ENCODE data around the gene MAFB.

Gene MAFB

DNA sequence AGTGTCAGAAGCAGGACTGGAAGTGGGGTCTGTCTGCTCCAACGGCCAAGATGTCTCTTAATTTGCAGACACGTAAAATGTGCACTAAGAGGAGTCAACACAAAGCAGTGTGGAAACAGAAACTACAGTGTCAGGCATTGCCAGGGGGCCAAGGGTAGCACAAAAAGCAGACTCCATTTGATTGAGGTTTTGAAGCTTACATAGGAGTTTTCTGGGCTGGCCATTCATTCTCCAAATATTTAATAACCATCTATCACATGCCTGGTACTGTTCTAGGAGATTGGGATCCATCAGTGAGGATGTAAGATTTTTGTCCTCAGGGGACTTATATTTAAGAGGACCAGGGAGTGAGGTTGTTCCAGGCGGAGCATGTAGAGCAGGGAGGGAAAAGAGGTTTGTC, 29.5 kb downstream of the MAFB start:
- no peak for DNase-seq (ENCODE audit: low read depth, low spot score)

DNA sequence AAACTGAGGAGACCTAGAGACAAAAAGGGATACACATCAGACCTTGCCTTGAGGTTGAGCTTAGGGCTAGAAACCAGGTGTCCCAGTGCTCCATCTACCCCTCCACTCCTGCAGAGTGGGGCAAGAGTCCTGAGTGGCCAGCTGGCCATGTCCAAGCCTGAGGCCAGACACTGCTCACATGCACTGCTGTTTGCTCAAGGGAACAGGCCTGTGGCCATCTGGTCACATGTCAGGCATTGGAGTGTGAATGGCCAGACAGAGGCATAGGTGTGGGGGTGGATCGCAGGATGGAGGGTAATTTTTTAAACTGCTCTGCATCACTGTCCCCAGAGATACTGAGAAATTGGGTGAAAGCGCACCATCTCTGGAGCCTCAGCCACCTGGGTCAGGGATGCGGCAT, 30.5 kb downstream of the MAFB start:
- no peak for DNase-seq (ENCODE audit: low read depth, low spot score)

DNA sequence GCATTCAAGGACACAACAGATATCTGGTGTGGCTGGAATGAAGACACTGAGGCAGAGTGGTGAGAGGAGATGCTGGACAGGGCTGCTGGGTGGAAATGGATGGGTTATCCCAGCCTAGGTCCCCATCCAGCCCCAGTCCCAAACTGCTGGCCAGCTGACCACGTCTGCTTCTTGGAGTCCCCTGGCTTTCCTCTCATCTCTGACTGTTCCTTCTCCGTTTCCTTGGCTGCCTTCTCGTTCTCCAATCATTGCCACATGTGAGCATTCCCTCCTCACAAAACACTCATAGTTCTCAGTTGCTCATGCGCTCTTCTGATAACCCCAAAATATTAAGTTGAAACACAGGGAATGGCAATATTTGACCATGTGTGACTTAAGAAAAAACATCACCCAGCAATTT, 31.5 kb downstream of the MAFB start:
- no peak for DNase-seq (ENCODE audit: low read depth, low spot score)

DNA sequence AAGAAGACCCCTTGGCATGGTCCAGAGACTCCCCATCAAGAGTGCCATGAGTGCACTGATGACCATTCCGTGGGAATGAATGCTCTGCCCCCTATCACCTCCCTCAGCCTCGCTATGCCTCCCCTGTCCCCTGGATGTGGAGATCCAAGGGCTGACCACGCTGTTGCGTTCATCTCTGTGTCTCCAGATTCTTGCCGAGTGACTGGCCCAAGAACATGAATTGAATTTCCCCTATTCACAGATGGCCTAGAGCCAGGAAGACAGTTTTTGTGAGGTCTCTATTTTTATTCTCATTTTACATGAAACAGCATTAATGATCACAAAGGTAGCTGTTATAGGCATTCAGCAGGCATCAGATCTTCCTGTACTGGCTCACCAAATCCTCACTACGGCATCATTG, 33.6 kb downstream of the MAFB start:
- no peak for DNase-seq (ENCODE audit: low read depth, low spot score)

DNA sequence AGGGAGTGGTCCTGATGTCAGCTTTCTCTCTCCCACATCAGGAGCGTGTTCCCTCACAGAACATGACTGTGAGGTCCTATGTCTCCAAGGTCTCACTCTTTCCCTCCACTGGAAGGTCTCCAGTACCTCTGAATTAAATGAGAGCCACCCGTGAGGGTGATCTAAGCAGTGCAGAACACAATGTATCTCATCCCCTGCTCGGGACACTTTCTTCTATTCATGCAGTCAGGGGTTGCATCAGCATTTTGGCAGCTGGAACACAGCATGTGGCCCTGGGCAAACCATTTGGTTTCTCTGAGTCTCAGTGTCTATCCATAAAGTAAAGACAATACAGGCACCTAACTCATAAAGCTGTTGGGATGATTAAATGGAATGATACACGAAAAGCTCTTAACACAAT, 34.2 kb downstream of the MAFB start:
- peak; percentile 44 for DNase-seq (ENCODE audit: low read depth, low spot score)

DNA sequence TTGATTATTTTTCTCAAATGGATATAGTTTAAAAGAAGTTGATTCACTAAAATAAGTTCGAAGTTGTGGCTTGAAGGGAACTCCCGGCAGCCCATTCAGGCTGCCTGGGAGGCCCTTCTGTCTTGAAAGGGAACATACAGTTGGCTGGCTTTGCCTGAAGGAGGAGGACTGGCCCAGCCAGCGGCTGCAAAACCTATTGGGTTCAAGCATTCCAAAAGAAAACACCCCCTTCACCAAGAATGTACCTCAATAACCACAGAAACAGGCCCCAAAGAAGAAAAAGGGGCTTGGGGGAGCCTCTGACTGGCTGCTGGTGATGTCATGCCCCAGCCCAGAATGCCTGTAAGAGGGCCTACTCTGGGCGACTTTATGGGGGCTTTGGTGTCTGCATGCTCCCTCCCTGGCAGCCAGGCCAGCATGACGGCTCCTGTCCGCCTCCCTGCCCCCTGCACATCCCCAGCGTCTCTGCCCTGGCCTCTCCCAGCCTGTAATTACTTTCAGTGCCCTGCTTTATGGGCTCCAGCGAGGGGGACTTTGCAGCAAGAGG, 36.5 kb downstream of the MAFB start:
- no peak for DNase-seq (ENCODE audit: low read depth, low spot score)

DNA sequence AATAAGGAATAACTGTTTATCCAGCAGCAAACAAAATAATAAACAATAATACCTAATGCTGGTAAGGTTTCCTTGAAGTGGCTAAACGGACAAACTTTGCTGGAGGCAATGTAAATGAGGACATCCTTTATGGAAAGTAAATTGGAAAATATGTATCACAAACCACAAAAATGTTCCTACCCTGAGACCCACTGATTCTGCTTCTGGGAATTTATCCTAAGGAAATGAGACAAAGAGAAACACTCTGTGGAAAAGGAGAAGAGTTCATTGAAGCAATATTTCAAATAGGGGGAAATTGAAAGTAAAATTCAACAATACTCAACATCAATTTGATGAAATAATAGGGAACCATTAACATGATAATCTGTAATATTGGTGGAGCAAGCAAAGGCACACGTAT, 37.9 kb downstream of the MAFB start:
- DNase-seq (ENCODE audit: low read depth, low spot score), result peak; percentile 41

DNA sequence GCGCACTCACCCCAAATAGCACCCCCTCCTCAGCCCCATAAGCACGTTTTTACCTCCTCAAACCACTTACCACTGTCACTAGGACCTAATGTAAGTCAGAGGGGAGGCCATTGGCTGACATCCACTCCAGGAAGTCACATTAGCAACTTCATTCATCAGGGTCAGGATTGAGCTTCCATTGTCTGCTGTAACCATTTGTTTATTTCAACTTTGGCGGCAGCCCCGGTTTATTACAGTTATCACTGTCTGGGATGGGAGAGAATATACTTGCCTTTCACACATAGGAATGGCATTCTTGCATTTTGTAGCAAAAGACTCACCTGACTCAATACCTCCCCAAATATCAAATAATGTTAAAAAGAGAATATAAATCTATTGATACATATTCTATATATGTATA, 38.3 kb downstream of the MAFB start:
- DNase-seq (ENCODE audit: low read depth, low spot score), result no peak

DNA sequence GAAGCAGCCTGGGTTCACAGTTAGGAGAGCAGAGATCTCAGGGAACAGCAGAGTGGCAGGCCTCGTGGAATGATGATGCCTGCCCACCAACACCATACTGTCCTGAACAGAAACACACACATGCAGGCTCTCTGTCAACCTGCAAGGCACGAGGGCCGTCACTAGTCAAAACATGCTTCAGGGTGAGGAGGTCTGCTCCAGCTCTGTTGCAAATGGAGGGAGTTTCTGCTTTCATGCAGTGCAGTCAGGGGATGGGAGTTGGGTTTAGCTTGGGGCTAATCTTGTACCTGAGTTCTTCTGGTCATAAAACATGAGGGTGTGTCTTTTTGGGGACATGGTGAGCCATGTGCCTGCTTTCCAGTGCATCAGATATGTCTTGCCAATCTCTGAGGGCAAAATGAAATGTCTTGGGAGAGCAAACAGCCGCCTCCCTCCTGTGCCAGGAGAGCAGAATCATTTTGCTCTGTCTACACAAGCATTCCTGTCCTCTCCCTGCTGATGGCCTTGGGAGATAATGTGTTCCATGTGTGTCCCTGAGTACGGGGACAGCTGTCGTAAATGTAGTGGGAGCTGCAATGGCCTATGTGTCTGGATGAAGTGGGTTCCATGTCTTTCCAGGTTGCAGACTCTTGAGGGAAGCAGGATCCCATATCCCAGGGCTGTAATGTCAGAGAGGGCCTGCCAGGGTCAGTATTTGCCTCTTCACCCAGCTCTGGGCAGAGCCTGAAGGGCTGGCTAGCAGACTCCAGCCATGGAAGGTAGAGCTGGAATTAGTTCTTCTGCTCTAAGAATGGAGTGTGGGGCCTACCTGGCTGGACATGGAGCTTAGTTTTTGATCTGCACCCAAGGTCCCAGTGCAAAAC, 40.6 kb downstream of the MAFB start:
- DNase-seq (ENCODE audit: low read depth, low spot score), result no peak

DNA sequence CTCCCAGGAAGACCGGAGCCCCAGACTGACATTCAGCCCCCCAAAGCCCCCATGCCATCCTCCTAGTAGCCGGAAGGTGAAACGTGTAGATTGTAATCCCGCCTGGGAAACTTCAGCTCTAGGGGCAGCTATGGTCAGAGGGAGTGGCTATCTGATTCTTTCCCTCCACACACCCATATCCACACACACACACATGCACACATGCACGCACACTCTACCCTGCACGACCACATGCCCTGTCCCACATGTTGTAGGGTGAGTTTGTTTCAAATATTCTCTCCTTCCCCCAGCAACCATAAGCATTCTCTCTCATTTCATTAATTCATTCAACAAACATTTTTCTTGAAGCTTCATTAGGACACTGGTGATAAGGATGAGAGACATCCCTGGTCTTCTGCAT, 42.2 kb downstream of the MAFB start:
- DNase-seq (ENCODE audit: low read depth, low spot score), result no peak

DNA sequence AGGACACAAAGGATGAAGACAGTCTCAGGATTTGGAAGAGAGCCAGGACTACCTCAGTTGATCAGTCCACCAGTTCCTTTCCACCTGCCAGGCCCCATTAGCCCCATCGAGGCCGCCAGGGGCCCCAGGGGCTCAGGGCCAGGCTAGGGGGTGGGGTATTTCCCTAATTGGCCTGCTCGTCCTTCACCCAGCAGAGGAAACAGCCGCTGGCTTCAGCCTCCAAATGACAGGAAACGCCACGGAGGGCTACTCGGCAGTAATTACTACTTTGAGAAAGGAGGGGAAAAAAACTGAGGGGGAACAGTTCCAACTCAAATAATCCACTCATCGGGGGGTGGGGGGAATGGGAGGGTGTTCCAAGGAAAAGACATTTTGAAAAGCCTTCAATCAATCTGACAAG, 42.7 kb downstream of the MAFB start:
- no peak for DNase-seq (ENCODE audit: low read depth, low spot score)

DNA sequence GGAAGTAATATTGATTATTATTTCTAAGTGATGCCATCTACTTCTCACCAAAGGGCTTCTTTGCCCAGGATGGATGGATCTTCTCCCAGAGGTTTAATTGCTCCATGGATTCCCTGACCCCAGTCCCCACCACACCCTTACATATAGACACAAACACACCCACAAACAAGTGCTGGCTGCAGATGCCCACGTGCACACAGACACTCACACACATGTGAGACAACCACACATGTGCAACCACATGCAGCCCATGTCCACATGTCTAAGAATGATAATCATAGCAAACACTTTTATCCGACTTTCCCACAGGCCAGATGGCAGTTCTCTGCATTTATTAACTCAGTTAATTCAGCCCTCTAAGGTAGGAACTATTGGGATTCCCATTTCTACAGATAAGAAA, 44.2 kb downstream of the MAFB start:
- no peak for DNase-seq (ENCODE audit: low read depth, low spot score)

DNA sequence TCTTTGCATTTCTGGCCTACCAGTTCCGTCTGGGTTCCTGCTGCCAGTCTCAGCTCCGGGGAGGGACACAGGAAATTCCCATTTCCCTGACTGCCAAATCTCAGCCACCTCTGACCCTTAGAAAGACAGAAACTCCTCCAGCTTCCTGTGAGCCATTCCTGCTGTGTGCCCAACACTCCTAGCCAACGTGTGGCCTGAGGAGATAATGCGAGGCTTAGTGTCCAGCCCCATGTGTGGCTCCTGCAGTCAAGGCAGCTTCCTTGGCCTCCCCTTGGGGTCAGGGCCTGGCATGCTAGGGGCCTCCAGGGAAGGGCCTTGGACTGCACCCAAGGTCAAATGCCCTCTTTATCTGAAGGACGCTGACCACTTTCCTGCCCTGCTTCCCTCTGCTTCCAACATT, 45.1 kb downstream of the MAFB start:
- no peak for DNase-seq (ENCODE audit: low read depth, low spot score)

DNA sequence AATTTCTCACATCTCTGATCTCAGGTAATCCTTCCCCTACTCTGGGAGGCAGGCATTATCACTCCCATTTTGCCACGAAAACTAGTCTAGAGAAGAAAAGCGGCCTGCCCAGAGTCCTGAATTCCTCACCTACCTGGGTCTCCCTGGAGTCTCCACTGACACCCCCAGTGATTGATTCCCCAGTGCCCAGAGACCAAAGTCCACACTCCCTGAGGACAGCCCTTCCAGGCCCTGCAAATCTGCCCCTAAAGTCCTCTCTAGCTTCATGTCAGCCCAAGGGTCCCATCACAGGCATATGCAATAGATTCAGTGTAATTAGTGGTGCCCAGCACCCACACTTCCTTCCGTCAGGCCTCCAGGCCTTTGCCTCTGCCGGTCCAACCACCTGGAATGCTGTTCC, 47.2 kb downstream of the MAFB start:
- no peak for DNase-seq (ENCODE audit: low read depth, low spot score)

DNA sequence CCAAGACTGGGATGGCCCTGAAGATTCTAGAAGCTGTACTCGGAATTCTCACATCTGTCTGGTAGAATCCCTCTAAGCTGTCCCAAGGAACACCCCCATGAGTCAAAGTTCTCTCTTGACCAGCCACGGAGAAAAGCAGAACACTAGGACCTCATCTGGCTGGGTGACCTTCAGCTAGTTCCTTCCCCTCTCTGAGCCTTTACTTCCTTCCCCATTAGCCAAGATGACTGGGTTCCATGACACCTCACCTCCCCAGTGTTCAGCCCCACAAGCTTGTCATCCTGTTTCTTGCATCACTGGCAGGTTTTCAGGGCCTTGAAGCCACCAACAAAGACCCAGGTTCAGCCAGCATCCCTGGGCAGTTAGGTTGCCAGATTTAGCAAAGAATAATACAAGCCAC, 47.8 kb downstream of the MAFB start:
- no peak for DNase-seq (ENCODE audit: low read depth, low spot score)

DNA sequence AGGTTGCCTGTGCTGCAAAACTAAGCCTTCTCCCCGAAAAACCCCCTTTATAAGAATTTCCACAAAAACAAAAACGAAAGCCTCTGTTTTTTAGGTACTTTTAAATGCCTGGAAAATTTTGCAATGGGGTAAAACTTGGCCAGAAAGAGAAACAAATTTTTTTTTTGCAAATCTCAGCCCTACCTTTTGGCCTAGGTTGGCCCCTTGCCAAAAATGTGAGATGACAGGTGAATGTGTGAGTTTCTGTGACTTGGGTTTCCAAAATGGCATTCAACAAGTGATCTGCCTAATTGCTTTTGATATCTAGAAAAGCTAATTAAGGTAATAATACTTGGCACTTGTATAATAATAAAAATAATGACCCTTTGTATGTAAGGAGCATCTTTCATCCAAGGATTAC, 48.4 kb downstream of the MAFB start:
- no peak for DNase-seq (ENCODE audit: low read depth, low spot score)

DNA sequence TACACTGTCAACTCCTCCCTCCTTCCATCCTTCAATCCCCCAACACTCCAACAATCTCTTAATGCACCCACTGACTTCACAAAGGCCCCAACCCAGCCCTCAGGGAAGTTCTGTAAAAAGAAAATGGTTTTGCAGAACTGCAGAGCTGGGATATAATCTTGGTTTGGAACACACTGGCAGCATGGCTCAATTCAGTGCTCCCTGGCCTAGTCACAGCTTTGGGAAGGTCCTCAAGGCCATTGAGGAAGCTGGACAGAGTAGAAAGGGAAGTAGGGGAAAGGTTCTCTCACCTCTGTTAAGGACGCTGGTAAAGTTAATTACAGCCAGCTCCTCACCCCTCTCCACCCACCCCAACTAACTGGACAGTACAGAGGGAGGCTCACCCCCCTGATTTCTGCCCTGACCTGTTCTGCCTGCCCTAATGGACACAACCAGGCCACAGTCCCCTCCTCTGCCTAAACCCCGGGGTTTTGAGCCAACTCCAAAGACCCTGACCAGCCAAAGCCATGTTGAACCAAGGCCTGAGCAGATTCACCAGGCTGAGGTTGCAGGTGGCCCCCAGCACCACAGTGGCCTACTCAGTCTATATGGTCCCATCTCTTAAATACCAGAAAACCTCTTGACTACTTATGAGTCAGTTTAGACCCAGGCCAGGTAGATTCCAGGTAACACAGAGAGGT, 49.2 kb downstream of the MAFB start:
- no peak for DNase-seq (ENCODE audit: low read depth, low spot score)

DNA sequence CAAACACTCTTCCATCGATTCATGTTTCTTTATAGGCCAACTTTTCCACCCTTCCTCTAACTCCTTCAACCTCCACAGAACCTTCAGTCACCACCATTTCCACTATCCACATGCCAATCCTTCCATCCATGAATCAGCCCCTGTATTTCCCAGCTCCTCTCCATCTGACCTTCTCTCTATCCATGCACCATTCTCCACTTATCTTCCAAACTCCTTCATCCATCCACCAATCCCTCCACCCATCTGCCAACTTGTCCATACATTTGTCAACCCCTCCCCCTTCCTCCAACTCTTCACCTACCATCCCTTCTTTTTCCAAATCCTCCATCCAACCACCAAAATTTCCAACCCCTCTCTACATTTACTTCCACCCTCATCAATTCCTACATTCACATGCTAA, 49.9 kb downstream of the MAFB start:
- DNase-seq (ENCODE audit: low read depth, low spot score), result no peak

DNA sequence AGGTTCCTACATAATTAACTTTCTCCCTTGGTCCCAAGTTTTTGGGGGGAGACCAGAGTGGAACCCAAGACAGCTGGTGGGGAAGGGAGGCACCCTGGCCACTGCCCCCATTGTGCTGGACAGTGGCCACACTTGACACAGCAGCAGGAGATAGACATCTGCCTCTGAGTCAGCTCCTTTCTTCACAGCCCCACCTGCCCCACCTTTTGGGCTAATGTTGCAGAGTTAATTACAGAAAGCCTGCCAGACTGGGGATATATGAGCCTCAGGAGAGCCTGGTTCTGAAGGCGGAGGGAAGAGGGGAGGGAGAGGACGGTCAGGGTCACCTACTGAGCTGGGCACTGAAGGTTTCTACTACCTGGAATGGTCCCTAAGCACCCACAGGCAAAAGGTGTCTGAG, 50.6 kb downstream of the MAFB start:
- no peak for DNase-seq (ENCODE audit: low read depth, low spot score)

DNA sequence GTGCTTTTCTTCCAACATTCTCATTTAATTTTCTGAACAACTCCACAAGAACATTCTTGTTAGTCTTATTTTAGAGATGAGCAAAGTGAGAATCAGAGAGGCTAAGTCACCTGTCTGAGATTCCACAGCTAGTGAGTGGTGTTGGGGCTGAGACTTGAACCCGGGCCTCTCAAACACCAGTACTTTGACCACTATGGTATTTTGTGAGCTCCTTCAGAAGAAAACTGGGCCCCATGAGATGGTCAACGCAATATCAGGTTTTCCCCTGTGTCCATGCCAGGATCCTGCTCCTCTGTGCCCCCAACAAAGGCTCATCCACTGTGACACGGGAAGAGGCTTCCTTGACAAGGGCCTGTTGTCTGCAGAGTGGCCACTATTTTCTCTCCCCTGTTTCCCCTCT, 51.9 kb downstream of the MAFB start:
- no peak for DNase-seq (ENCODE audit: low read depth, low spot score)

DNA sequence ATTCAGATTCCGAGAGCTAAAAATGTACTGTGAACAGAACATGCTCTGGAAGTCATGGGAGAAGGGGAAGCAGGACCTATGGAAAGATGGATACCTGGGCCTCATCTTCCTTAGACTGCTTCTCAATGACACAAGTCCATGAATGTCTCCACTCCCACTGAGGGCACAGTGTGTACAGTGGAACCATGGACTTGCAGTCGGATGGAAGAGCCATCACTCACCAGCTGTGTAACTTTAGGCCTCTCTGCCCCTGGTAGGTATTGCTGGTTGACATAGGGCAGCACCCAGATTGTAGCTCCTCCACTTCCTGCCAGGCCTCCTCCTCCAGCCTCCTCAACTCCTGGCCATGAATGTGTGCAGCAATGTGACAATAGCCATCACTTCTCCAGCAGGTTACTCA, 52.5 kb downstream of the MAFB start:
- DNase-seq (ENCODE audit: low read depth, low spot score), result no peak

DNA sequence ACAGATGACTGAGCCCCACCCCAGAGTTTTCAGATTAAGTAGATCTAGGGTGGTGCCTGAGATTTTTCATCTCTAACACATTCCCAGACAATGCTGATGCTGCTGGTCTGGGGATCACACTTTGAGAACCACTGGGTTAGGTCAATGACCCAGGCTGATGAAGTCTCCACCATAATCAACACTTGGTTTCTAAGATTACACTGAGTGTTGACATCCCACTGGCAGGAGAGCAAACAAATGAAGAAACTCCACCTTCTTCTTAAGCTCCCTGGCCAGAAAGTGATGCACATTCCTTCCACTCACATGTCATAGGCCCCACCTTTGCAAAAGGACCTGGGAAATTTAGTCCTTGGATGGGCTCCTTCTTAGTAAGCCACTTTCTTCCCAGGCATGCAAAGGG, 53.1 kb downstream of the MAFB start:
- no peak for DNase-seq (ENCODE audit: low read depth, low spot score)
